T-helper 17 cell (primary cell): ENCODE results near the gene SEPTIN14. TPM values are rescaled to one million over a fixed set of nuclear protein-coding genes. Genes with fewer than 3 reads are reported as not detected.
"Not testable (repeated sequence)": the region's sequence is repeated elsewhere in the genome, so short reads cannot be mapped to it uniquely, and the experiment has no call there.

Experiments used
- ATAC-seq: fragments of 150-1000 bp; cut with Tn5 transposase; 2 replicates; pipeline ENCODE4 v1.10.0; 2021; ENCODE audit warnings: mild to moderate bottlenecking, moderate library complexity
- DNase-seq, 3 donors: peaks; one replicate each; pipeline versions ENCODE4 v3.0.0 to v3.0.0-alpha.2; 2020 to 2021
- H3K9me3 ChIP-seq: one replicate; pipeline ENCODE4 v1.7.0; 2013; ENCODE audit warnings: low read length, mild to moderate bottlenecking; ENCODE audit not compliant: control insufficient read depth, poor library complexity, severe bottlenecking
- H3K27ac Mint-ChIP-seq: one replicate; pipeline ENCODE4 v1.8.0; 2022; ENCODE audit warnings: mild to moderate bottlenecking, moderate library complexity, mixed read lengths
- H3K27me3 Mint-ChIP-seq: one replicate; pipeline ENCODE4 v1.8.0; 2022; ENCODE audit warnings: mixed read lengths
- H3K36me3 Mint-ChIP-seq: one replicate; pipeline ENCODE4 v1.8.0; 2022; ENCODE audit warnings: low read depth, mixed read lengths
- H3K4me1 Mint-ChIP-seq: one replicate; pipeline ENCODE4 v1.8.0; 2022; ENCODE audit warnings: mild to moderate bottlenecking, mixed read lengths
- H3K4me3 Mint-ChIP-seq: one replicate; pipeline ENCODE4 v1.8.0; 2022; ENCODE audit warnings: mild to moderate bottlenecking, moderate library complexity, mixed read lengths
- total RNA-seq, 4 donors: library from RNA in 2 of 4; stranded (reverse) in 2 of 4; gene quantifications; one replicate each; pipeline ENCODE4 v1.2.3 and lab custom pipeline; 2022 to 2026

Gene SEPTIN14
- total RNA-seq, 2 donors from 2014 or later, result not detected

DNA sequence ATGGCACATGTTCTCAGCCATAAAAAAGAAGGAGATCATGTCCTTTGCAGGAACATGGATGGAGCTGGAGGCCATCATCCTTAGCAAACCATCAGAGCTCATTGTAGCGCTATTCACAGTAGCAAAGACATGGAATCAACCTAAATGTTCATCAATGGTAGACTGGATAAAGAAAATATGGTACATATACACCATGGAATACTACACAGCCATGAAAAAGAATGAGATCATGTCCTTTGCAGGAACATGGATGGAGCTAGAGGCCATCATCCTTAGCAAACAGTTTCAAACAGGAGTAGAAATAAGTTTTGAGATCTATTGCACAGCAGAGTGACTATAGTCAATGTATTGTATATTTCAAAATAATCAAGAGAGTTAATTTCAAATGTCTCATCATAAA, 17.4 kb downstream of the SEPTIN14 start:
- H3K27ac Mint-ChIP-seq, DNase-seq, H3K4me1 Mint-ChIP-seq, H3K4me3 Mint-ChIP-seq, ATAC-seq, H3K27me3 Mint-ChIP-seq, H3K36me3 Mint-ChIP-seq, H3K9me3 ChIP-seq: not testable (repeated sequence)

DNA sequence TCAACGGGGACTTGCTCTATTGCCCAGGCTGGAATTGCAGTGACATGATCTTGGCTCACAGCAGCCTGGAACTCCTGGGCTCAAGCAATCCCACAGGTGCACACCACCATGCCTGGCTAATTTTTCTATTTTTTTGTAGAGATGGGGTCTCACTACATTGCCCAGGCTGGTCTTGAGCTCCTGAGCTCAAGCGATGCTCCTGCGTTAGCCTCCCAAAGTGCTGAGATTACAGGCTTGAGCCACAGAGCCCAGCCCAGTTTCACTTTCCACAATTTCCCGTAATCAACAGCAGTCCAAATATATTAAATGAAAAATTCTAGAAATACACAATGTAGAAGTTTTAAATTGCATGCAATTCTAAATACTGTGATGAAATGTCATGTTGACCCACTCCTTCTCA, 24.0 kb downstream of the SEPTIN14 start:
- peaks cover 2% of the 10 kb centered on the region for H3K4me1 Mint-ChIP-seq
- ATAC-seq, result no peak
- H3K27me3 Mint-ChIP-seq, result peaks cover 6% of the 10 kb centered on the region
- no peak for DNase-seq
- no peaks in the 10 kb centered on the region for H3K9me3 ChIP-seq
- no peak overlapping the region for H3K27ac Mint-ChIP-seq
- no peak overlapping the region for H3K4me3 Mint-ChIP-seq
- H3K36me3 Mint-ChIP-seq, result no peaks in the 10 kb centered on the region

DNA sequence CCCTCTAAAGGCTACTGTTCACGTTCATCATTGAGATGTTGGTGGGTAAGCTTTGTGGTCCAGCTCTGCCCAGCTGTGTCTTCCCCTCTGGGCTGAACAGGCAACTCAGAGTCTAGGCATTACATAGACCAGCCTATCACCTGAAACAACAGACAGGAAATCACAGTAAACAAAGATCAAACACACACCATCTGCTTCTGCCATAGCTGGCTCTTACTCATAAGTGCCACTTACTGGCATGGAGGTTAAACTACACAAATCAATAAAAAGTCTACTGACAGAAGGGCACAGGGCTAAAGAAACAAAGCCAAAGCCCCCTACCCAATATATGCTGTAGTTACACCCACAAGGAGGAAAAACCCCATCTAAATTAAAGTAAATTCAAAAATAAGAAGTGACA, 35.0 kb downstream of the SEPTIN14 start:
- no peak overlapping the region for H3K27ac Mint-ChIP-seq
- H3K9me3 ChIP-seq, result no peaks in the 10 kb centered on the region
- no peak overlapping the region for H3K4me3 Mint-ChIP-seq
- ATAC-seq (no peak), DNase-seq (no peak)
- H3K36me3 Mint-ChIP-seq, result no peaks in the 10 kb centered on the region
- H3K27me3 Mint-ChIP-seq, result no peaks in the 10 kb centered on the region
- H3K4me1 Mint-ChIP-seq, result no peaks in the 10 kb centered on the region

DNA sequence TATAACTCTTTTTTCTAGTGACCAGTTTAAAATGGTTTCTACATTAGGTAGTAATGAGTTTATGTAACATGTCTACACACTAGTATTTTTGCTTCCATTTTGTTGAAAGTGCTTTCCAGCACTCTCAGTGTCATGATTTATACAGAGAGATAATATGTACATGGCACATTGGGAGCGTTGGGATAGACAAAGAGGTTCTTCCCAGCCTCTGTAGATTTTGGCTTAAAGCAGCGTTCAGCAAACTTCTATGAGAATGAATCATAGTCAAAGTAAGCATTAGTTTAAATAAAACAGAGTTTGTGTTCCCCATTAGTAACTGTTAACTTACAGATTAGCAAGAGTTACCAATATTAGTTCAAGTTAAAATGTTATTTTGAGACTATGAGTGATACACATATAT, 43.9 kb downstream of the SEPTIN14 start:
- Mint-ChIP-seq H3K4me1 (no peaks in the 10 kb centered on the region), H3K4me3 (no peak overlapping the region), H3K36me3 (no peaks in the 10 kb centered on the region), H3K27ac (no peak overlapping the region), H3K27me3 (no peaks in the 10 kb centered on the region)
- H3K9me3 ChIP-seq, result no peaks in the 10 kb centered on the region
- no peak for ATAC-seq
- DNase-seq, result no peak

DNA sequence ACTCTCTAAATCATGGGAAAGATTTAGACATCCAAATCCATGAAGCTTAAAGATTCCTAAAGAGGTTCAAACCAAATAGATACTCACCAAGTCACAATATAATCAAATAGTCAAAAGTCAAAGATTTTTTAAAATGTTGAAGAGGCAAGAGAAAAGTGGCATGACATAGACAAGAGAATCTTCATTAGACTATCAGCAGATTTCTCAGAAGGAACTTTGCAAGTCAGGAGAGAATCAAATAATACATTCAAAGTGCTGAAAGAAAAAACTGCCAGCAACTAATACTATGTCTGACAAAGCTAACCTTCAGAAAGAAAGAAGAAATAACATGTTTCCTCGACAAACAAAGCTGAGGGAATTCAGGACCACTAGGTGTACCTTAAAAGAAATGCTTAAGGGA, 65.3 kb downstream of the SEPTIN14 start:
- H3K9me3 ChIP-seq, H3K27ac Mint-ChIP-seq, H3K4me1 Mint-ChIP-seq, H3K4me3 Mint-ChIP-seq, DNase-seq, ATAC-seq, H3K36me3 Mint-ChIP-seq, H3K27me3 Mint-ChIP-seq: not testable (repeated sequence)

DNA sequence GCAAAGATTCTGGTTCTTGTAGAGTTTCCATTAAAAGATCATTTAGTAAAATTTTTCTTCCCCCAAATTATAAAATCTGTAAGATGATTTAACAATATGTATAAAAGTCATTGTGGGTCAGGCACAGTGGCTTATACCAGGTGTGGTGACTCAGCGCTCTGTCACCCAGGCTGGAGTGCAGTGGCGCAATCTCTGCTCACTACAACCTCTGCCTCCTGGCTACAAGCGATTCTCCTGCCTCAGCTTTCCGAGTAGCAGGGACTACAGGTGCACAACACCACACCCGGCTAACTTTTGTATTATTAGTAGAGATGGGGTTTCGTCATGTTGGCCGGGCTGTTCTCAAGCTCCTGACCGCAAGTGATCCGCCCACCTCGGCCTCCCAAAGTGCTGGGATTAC, 68.0 kb downstream of the SEPTIN14 start:
- DNase-seq (no peak), ATAC-seq (no peak)
- Mint-ChIP-seq H3K36me3 (no peaks in the 10 kb centered on the region), H3K27ac (no peak overlapping the region), H3K4me3 (no peak overlapping the region), H3K27me3 (no peaks in the 10 kb centered on the region), H3K4me1 (no peaks in the 10 kb centered on the region)
- no peaks in the 10 kb centered on the region for H3K9me3 ChIP-seq

DNA sequence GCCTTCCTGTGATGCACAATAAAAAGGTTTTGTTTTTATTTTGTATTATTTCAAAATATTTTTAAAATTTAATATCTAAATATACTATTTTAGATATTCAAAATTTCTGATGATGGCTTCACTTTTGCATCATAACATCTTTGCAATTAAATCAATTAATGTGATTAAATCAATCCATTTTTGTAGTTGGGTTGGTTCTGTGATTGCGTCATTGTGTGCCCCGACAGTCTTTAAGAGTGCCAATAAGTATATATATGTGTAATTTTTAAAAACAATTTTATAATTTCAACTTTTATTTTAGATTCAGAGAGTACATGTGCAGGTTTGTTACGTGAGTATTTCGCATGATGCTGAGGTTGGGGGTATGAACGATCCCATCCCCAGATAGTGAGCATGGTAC, 70.5 kb downstream of the SEPTIN14 start:
- no peaks in the 10 kb centered on the region for H3K9me3 ChIP-seq
- Mint-ChIP-seq H3K27ac (no peak overlapping the region), H3K4me3 (no peak overlapping the region), H3K4me1 (no peaks in the 10 kb centered on the region), H3K36me3 (no peaks in the 10 kb centered on the region), H3K27me3 (no peaks in the 10 kb centered on the region)
- DNase-seq (no peak), ATAC-seq (no peak)

DNA sequence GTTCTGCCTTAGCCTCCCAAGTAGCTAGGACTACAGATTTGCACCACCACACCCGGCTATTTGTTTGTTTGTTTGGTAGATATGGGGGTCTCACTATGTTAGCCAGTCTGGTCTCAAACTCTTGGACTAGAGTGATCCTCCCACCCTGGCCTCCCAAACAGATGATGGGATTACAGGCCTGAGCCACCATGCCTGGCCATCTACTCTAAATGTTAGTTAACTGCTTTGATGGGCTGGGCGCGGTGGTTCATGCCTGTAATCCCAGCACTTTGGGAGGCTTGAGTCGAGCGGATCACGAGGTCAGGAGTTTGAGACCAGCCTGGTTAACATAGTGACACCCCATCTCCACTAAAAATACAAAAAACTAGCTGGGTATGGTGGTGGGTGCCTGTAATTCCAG, 74.8 kb downstream of the SEPTIN14 start:
- DNase-seq (no peak), ATAC-seq (no peak)
- Mint-ChIP-seq H3K27me3 (no peaks in the 10 kb centered on the region), H3K4me1 (no peaks in the 10 kb centered on the region), H3K4me3 (no peak overlapping the region), H3K36me3 (no peaks in the 10 kb centered on the region), H3K27ac (no peak overlapping the region)
- H3K9me3 ChIP-seq, result no peaks in the 10 kb centered on the region

DNA sequence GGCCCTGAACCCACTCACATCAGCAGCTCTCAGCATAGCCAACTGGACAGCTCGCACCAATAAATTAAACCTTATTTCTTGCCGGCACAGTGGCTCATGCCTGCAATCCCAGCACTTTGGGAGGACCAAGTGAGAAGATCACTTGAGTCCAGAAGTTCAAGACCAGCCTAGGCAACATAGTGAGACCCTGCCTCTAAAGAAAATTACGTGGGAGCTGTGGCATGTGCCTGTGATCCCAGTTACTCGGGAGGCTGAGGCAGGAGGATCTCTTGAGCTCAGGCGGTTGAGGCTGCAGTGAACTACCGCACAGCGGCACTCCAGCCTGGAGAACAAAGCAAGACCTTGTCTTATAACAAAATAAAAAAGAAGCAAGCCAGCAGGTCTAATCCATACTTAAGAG, 75.7 kb downstream of the SEPTIN14 start:
- DNase-seq (no peak), ATAC-seq (no peak)
- Mint-ChIP-seq H3K4me1 (no peaks in the 10 kb centered on the region), H3K27ac (no peak overlapping the region), H3K27me3 (no peaks in the 10 kb centered on the region), H3K36me3 (no peaks in the 10 kb centered on the region), H3K4me3 (no peak overlapping the region)
- no peaks in the 10 kb centered on the region for H3K9me3 ChIP-seq

DNA sequence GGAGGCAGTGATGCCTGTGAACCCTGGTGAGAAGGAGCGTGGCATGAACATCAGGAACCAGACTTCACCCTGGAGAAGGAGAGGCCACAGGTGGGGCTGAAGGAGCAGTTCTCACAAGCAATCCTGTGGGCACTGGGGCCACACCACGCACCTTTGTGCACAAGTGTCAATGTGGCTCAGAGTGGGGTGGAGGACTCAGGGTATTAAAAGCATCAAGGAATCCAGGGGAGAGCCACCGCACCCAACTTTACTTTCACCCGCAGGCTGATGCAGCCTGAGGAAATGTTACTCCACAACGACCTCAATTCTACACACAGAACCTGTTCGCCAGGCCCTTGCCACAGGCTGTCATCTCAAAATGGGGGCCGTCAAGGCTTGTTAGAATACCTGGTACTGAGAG, 77.1 kb downstream of the SEPTIN14 start:
- not testable (repeated sequence) for H3K4me1 Mint-ChIP-seq, H3K4me3 Mint-ChIP-seq, H3K36me3 Mint-ChIP-seq, H3K27ac Mint-ChIP-seq, DNase-seq, H3K9me3 ChIP-seq, H3K27me3 Mint-ChIP-seq, ATAC-seq

DNA sequence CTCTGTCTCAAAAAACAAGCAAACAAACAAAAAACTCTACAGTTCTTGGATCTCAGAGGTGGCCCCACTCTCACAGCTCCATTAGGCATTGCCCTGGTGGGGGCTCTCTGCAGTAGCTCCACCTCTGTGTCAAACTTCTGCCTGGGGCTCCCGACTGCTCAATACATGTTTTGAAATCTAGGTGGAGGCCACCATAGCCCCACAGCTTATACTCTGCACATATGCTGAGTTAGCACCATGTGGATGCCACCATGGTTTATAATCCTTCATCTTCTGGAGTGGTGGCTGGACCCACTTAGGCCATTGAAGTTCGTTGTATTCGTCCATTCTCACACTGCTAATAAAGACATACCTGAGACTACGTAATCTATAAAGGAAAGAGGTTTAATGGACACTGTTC, 78.4 kb downstream of the SEPTIN14 start:
- Mint-ChIP-seq H3K36me3 (no peaks in the 10 kb centered on the region), H3K4me3 (no peak overlapping the region), H3K27ac (no peak overlapping the region), H3K27me3 (no peaks in the 10 kb centered on the region), H3K4me1 (no peaks in the 10 kb centered on the region)
- H3K9me3 ChIP-seq, result no peaks in the 10 kb centered on the region
- no peak for ATAC-seq
- no peak for DNase-seq

DNA sequence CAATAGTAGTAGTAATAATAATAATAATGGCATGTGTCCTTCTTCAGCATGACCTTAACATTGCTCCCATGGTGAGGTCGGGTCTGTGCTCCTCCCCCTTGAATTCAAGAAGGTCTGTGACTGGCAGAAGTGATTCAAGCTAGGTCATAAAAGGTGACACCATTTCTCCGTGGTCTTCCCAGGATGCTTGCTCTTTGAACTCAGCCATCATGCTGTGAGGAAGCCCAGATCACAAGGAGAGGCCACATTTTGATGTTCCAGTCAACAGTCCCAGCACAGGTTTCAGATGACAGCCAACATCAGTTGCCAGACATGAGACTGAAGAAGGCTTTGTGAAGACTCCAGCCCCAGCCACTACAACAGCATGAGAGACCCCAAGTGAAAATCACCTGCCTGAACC, 83.9 kb downstream of the SEPTIN14 start:
- Mint-ChIP-seq H3K27ac (no peak overlapping the region), H3K36me3 (no peaks in the 10 kb centered on the region), H3K4me3 (no peak overlapping the region), H3K27me3 (no peaks in the 10 kb centered on the region), H3K4me1 (no peaks in the 10 kb centered on the region)
- no peak for ATAC-seq
- DNase-seq, result no peak
- no peaks in the 10 kb centered on the region for H3K9me3 ChIP-seq

DNA sequence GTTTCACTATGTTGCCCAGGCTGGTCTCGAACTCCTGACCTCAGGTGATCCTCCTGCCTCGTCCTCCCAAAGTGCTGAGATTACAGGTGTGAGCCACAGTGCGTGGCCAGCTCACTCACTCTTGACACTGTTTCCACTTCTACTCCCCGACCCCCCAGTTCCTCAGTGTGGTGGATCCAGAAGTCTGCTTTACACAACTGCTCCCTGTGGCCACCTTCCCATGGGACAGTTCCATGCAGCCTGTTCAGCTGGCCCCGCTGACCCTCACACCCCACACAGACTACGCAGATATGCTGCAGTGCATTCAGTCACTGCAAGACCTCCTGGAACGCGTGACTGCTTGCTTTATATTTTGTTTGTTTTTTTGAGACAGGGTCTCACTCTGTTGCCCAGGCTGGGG, 86.4 kb downstream of the SEPTIN14 start:
- Mint-ChIP-seq H3K4me1 (peaks cover 4% of the 10 kb centered on the region), H3K36me3 (no peaks in the 10 kb centered on the region), H3K4me3 (no peak overlapping the region), H3K27me3 (no peaks in the 10 kb centered on the region), H3K27ac (no peak overlapping the region)
- no peak for DNase-seq
- no peak for ATAC-seq
- no peaks in the 10 kb centered on the region for H3K9me3 ChIP-seq

DNA sequence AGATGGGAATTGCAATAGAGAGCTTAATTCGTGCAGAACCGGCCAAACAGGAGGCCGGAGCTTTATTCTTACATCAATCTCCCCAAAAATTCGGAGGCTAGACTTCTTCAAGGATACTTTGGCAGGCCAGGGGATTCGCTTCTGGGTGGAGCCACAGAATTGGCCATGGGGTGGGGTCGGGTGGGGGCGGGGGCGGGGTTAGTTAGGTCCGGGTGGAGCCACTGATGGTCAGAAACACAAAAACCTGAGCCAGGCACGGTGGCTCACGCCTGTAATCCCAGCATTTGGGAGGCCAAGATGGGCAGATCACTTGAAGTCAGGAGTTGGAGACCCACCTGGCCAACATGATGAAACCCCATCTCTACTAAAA, 87.5 kb downstream of the SEPTIN14 start:
- ATAC-seq, result no peak
- Mint-ChIP-seq H3K4me3 (no peak overlapping the region), H3K36me3 (peaks cover 2% of the 10 kb centered on the region), H3K27me3 (no peaks in the 10 kb centered on the region), H3K4me1 (peaks cover 4% of the 10 kb centered on the region), H3K27ac (no peak overlapping the region)
- DNase-seq, result no peak
- no peaks in the 10 kb centered on the region for H3K9me3 ChIP-seq
